GM18505 (cell line): ENCODE measurements around the gene LHFPL6.

Experiments
- ATAC-seq: cut with Tn5 transposase; IDR thresholded peaks from one replicate; pipeline ENCODE4 v1.9.1; 2021; ENCODE audit not compliant: unreplicated experiment
- POLR2A ChIP-seq: IDR thresholded peaks from 4 replicates; pipeline ENCODE4 v1.6.1; 2011; ENCODE audit warnings: borderline replicate concordance; ENCODE audit not compliant: insufficient read depth, insufficient read length; ENCODE audit errors: extremely low read depth

LHFPL6 gene

GRCh38 chr13:39410096-39410901, 192.7 kb downstream of the LHFPL6 start:
- ATAC-seq = no peak
- TF ChIP-seq POLR2A = no peak

- TF ChIP-seq POLR2A = no peak
- no peak for ATAC-seq
Measured at GRCh38 chr13:39408512-39408911, 194.5 kb downstream of the LHFPL6 start.

- ATAC-seq = no peak
Measured at GRCh38 chr13:39407786-39408185, 195.2 kb downstream of the LHFPL6 start.

GRCh38 chr13:39407138-39407537, 195.9 kb downstream of the LHFPL6 start:
- no peak for TF ChIP-seq POLR2A
- ATAC-seq = no peak

More at GRCh38 chr13:39407786-39408185, 195.2 kb downstream of the LHFPL6 start:
- TF ChIP-seq POLR2A = no peak

- ATAC-seq = peak; percentile 62
- no peak for TF ChIP-seq POLR2A
Measured at GRCh38 chr13:39406688-39407087, 196.3 kb downstream of the LHFPL6 start.

GRCh38 chr13:39405596-39406205, 197.3 kb downstream of the LHFPL6 start:
- no peak for ATAC-seq
- TF ChIP-seq POLR2A = no peak

GRCh38 chr13:39405107-39405506, 197.9 kb downstream of the LHFPL6 start:
- ATAC-seq = no peak

GRCh38 chr13:39403106-39403505, 199.9 kb downstream of the LHFPL6 start:
- ATAC-seq = no peak
- no peak for TF ChIP-seq POLR2A

More at GRCh38 chr13:39405107-39405506, 197.9 kb downstream of the LHFPL6 start:
- no peak for TF ChIP-seq POLR2A

GRCh38 chr13:39402221-39402970, 200.6 kb downstream of the LHFPL6 start:
- TF ChIP-seq POLR2A = no peak

GRCh38 chr13:39401756-39402155, 201.2 kb downstream of the LHFPL6 start:
- no peak for TF ChIP-seq POLR2A
- ATAC-seq = no peak

More at GRCh38 chr13:39402221-39402970, 200.6 kb downstream of the LHFPL6 start:
- no peak for ATAC-seq

GRCh38 chr13:39401046-39401705, 201.8 kb downstream of the LHFPL6 start:
- ATAC-seq = no peak
- no peak for TF ChIP-seq POLR2A

GRCh38 chr13:39399102-39399501, 203.9 kb downstream of the LHFPL6 start:
- no peak for TF ChIP-seq POLR2A
- no peak for ATAC-seq

GRCh38 chr13:39397896-39398265, 205.1 kb downstream of the LHFPL6 start:
- no peak for ATAC-seq
- no peak for TF ChIP-seq POLR2A

- no peak for TF ChIP-seq POLR2A
- no peak for ATAC-seq
Measured at GRCh38 chr13:39397226-39397895, 205.6 kb downstream of the LHFPL6 start.
